ENCODE measurements around the gene CDC45. TPM values are rescaled to one million over a fixed set of nuclear protein-coding genes. Genes with fewer than 3 reads are reported as not detected.
A peak's percentile ranks its signal among the peaks of the same experiment; 100 is the strongest.

CDC45 gene
- total RNA-seq, result 31.2 and 75.2 TPM in 2 replicates

GRCh38 chr22:19479355-19480172 is at the start of gene CDC45:
TSS of gene CDC45 (plus strand) at chr22:19479920. CDS start at chr22:19479969, 49 bp downstream.
- no peak for TF ChIP-seq CTCF (conservative IDR thresholded peaks at IDR 0.05; ENCODE audit: low read depth, low read length)
- peak within 1 kb of the TSS; percentile 92 for H3K4me3 ChIP-seq (ENCODE audit: low read depth, low read length)
- DNase-seq (ENCODE audit: low read depth), result peak; percentile 91

- peak overlapping the region; percentile 77 for H3K4me3 ChIP-seq (ENCODE audit: low read depth, low read length)
- no peak for DNase-seq (ENCODE audit: low read depth)
- no peak for TF ChIP-seq CTCF (conservative IDR thresholded peaks at IDR 0.05; ENCODE audit: low read depth, low read length)
Measured at GRCh38 chr22:19429950-19430889, 49.5 kb upstream of the CDC45 start.

- peak overlapping the region; percentile 77 for H3K4me3 ChIP-seq (ENCODE audit: low read depth, low read length)
- no peak for DNase-seq (ENCODE audit: low read depth)
- TF ChIP-seq CTCF (conservative IDR thresholded peaks at IDR 0.05; ENCODE audit: low read depth, low read length), result peak; percentile 33
Measured at GRCh38 chr22:19430890-19431541, 48.7 kb upstream of the CDC45 start.

GRCh38 chr22:19431649-19432132 is 48.0 kb upstream of the CDC45 start, which contains the start of gene HIRA:
TSS of gene HIRA (minus strand) at chr22:19431733. CDS start at chr22:19431476, 257 bp downstream.
- no peak for TF ChIP-seq CTCF (conservative IDR thresholded peaks at IDR 0.05; ENCODE audit: low read depth, low read length)
- peak within 1 kb of the TSS; percentile 77 for H3K4me3 ChIP-seq (ENCODE audit: low read depth, low read length)
- DNase-seq (ENCODE audit: low read depth), result peak; percentile 39

- no peak for TF ChIP-seq CTCF (conservative IDR thresholded peaks at IDR 0.05; ENCODE audit: low read depth, low read length)
- DNase-seq (ENCODE audit: low read depth), result peak; percentile 39
- H3K4me3 ChIP-seq (ENCODE audit: low read depth, low read length), result peak within 1 kb of the TSS; percentile 77
Measured at GRCh38 chr22:19432133-19432851, 47.4 kb upstream of the CDC45 start, which contains the start of gene MRPL40. TSS of gene MRPL40 (plus strand) at chr22:19432545. CDS start at chr22:19432555, 10 bp downstream.

- no peak overlapping the region for H3K4me3 ChIP-seq (ENCODE audit: low read depth, low read length)
- no peak for TF ChIP-seq CTCF (conservative IDR thresholded peaks at IDR 0.05; ENCODE audit: low read depth, low read length)
- peak; percentile 31 for DNase-seq (ENCODE audit: low read depth)
Measured at GRCh38 chr22:19434401-19434800, 45.3 kb upstream of the CDC45 start.

Measured in epithelial cell of proximal tubule (primary cell).